Gastroesophageal sphincter (tissue), 4 donors: ENCODE measurements around the gene CFAP46. TPM values are rescaled to one million over a fixed set of nuclear protein-coding genes. Genes with fewer than 3 reads are reported as not detected.

Source experiments
- ATAC-seq: fragments of 150-250 bp; one replicate; pipeline ENCODE4 v1.9.1; 2016; ENCODE audit warnings: mild to moderate bottlenecking, moderate library complexity
- H3K27ac ChIP-seq, 4 donors: fragments of 200-600 bp; sonication (generic) in 3 of 4; 1 replicate in 3 of 4; 2 replicates in 1 of 4; pipeline ENCODE4 v1.5.1; 2016 to 2019
- H3K27me3 ChIP-seq: fragments of 200-600 bp; sonication (generic); one replicate; pipeline ENCODE4 v1.5.1; 2019
- H3K36me3 ChIP-seq, 2 donors: fragments of 200-600 bp; sonication (generic); one replicate each; pipeline ENCODE4 v1.5.1; 2019; ENCODE audit warnings: control low read depth in 1 of 2
- H3K4me1 ChIP-seq, 3 donors: fragments of 200-600 bp; sonication (generic); 1 replicate in 2 of 3; 2 replicates in 1 of 3; pipeline ENCODE4 v1.5.1; 2016 to 2019; ENCODE audit warnings: control low read depth in 2 of 3
- H3K4me3 ChIP-seq, 2 donors: fragments of 200-600 bp; sonication (generic); one replicate each; pipeline ENCODE4 v1.5.1; 2019; ENCODE audit warnings: mild to moderate bottlenecking in 1 of 2, moderate library complexity in 1 of 2
- H3K9me3 ChIP-seq, 3 donors: fragments of 200-600 bp; sonication (generic); one replicate each; pipeline ENCODE4 v1.5.1; 2017 to 2019; ENCODE audit warnings: control low read depth in 2 of 3
- CTCF ChIP-seq, 4 experiments: fragments of 200-600 bp in 2 of 4; fragments of 450-650 bp in 2 of 4; sonication (generic) in 1 of 4; IDR thresholded peaks; one replicate each; pipeline ENCODE4 v1.5.1; 2017 to 2019; ENCODE audit warnings: antibody characterized with exemption in 4 of 4, mild to moderate bottlenecking in 2 of 4, moderate library complexity in 2 of 4
- EP300 ChIP-seq: sonication (generic); formaldehyde crosslinking; IDR thresholded peaks from one replicate; pipeline ENCODE4 v1.6.1; 2017; ENCODE audit warnings: antibody characterized with exemption, mild to moderate bottlenecking
- POLR2A ChIP-seq, 2 donors: fragments of 450-650 bp; IDR thresholded peaks; one replicate each; pipeline ENCODE4 v1.6.1; 2017; ENCODE audit warnings: antibody characterized with exemption in 2 of 2, mild to moderate bottlenecking in 2 of 2, moderate library complexity in 1 of 2
- POLR2AphosphoS5 ChIP-seq: sonication (generic); formaldehyde crosslinking; IDR thresholded peaks from one replicate; pipeline ENCODE4 v1.6.1; 2017; ENCODE audit warnings: antibody characterized with exemption
- WGBS, 2 donors: methylation state at CpG; one replicate each; pipeline ENCODE4 v1.1.5; 2018; ENCODE audit warnings: low coverage in 1 of 2; 5-methylcytosine and 5-hydroxymethylcytosine counted together
- total RNA-seq, 4 donors: library from RNA; depleted of rRNA; stranded (reverse); fragments of >200 nt; gene quantifications; one replicate each; pipeline ENCODE4 v1.1.0, GENCODE V29; 2016

The CFAP46 gene
- total RNA-seq, 4 donors from 2014 or later, result 0.27 to 2.2 (median 0.30) TPM; not detected in 1

- H3K27ac ChIP-seq, result no peak overlapping the region
- 86 to 91% methylated on average over 5 to 9 of the region's 11 CpGs for WGBS, 2 donors
- H3K27me3 ChIP-seq, result no peaks in the 10 kb centered on the region
- TF ChIP-seq EP300, result no peak
- no peak for TF ChIP-seq CTCF (IDR thresholded peaks at IDR 0.05)
- no peak for TF ChIP-seq POLR2A (IDR thresholded peaks at IDR 0.05)
- no peak for TF ChIP-seq POLR2AphosphoS5
- H3K9me3 ChIP-seq, result no peaks in the 10 kb centered on the region
- H3K4me1 ChIP-seq, result no peaks in the 10 kb centered on the region
- H3K4me3 ChIP-seq, result no peak overlapping the region
- ATAC-seq, result no peak
- peaks cover 0 to 92% of the 10 kb centered on the region in 2 donors for H3K36me3 ChIP-seq
Observed at GRCh38 chr10:132764108-132764507, 178.3 kb downstream of the CFAP46 start.

DNA sequence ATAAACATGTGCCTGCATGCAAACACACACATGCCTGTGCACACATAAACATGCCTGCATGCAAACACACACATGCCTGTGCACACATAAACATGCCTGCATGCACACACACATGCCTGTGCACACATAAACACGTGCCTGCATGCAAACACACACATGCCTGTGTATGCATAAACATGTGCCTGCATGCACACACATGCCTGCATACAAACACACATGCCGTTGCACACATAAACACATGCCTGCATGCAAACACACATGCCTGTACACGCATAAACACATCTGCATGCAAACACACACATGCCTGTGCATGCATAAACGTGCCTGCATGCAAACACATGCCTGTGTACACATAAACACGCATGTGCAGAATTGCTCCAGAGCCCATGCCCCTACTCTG, 178.8 kb downstream of the CFAP46 start:
- no peaks in the 10 kb centered on the region for H3K4me1 ChIP-seq
- H3K36me3 ChIP-seq, result peaks cover 0 to 92% of the 10 kb centered on the region in 2 donors
- ATAC-seq, result no peak
- H3K4me3 ChIP-seq, result no peak overlapping the region
- H3K27me3 ChIP-seq, result no peaks in the 10 kb centered on the region
- no peaks in the 10 kb centered on the region for H3K9me3 ChIP-seq
- 89% methylated on average over 3 of the region's 5 CpGs; no CpG with 5 or more reads in 1 of the 2 donors for WGBS, 2 donors
- no peak overlapping the region for H3K27ac ChIP-seq
- TF ChIP-seq CTCF (IDR thresholded peaks at IDR 0.05) (no peak), EP300 (no peak), POLR2AphosphoS5 (no peak), POLR2A (IDR thresholded peaks at IDR 0.05) (no peak)

GRCh38 chr10:132762267-132762666, 180.1 kb downstream of the CFAP46 start:
- no peaks in the 10 kb centered on the region for H3K27me3 ChIP-seq
- no peak for ATAC-seq
- H3K4me3 ChIP-seq, result no peak overlapping the region
- peaks cover 0 to 91% of the 10 kb centered on the region in 2 donors for H3K36me3 ChIP-seq
- TF ChIP-seq POLR2AphosphoS5 (no peak), EP300 (no peak), CTCF (IDR thresholded peaks at IDR 0.05) (no peak), POLR2A (IDR thresholded peaks at IDR 0.05) (no peak)
- H3K9me3 ChIP-seq, result no peaks in the 10 kb centered on the region
- no peak overlapping the region for H3K27ac ChIP-seq
- 82 to 93% methylated on average over 5 of the region's 6 CpGs for WGBS, 2 donors
- no peaks in the 10 kb centered on the region for H3K4me1 ChIP-seq

DNA sequence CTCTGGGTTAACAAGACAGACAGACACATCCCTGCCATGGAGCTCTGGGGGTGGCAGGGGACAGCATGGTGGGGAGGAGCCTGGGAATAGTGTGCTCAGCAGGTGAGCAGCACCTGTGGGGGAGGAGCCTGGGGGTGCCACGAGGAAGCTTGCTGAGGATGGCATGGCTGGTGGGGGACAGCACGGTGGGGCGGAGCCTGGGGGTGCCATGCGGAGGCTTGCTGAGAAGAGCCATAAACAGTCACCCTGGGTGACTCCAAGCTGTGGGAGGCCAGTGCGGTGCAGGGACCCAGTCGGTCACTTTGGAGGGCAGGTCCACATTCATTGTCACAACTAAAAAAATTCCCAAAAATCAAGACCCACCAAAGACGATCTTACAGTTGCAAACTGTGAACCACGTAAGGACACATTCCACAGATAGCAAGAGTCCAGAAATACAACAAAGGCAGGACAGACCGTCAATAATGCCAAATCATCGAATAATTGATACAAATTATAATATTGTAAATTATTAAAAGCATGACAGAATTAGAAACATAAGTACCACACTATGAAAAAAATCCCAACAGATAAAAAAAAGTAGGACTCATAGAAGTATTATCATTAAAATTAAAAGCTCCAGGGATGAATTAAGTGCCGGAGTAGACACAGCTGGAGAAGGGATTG, 180.8 kb downstream of the CFAP46 start:
- Histone ChIP-seq H3K36me3 (peaks cover 0 to 94% of the 10 kb centered on the region in 2 donors), H3K4me3 (no peak overlapping the region), H3K27ac (no peak overlapping the region), H3K27me3 (no peaks in the 10 kb centered on the region), H3K9me3 (no peaks in the 10 kb centered on the region), H3K4me1 (no peaks in the 10 kb centered on the region)
- ATAC-seq, result no peak
- 80 to 97% methylated on average over 4 to 8 of the region's 11 CpGs for WGBS, 2 donors
- TF ChIP-seq POLR2AphosphoS5 (no peak), POLR2A (IDR thresholded peaks at IDR 0.05) (no peak), CTCF (IDR thresholded peaks at IDR 0.05) (no peak), EP300 (no peak)

- no peak for ATAC-seq
Observed at GRCh38 chr10:132758865-132759264, 183.5 kb downstream of the CFAP46 start.

More at GRCh38 chr10:132758865-132759264, 183.5 kb downstream of the CFAP46 start:
- H3K4me3 ChIP-seq, result no peak overlapping the region
- TF ChIP-seq POLR2A (IDR thresholded peaks at IDR 0.05) (no peak), CTCF (IDR thresholded peaks at IDR 0.05) (no peak), POLR2AphosphoS5 (no peak), EP300 (no peak)
- 84% methylated on average over 8 of the region's 14 CpGs; no CpG with 5 or more reads in 1 of the 2 donors for WGBS, 2 donors
- peaks cover 0 to 99% of the 10 kb centered on the region in 2 donors for H3K36me3 ChIP-seq
- H3K9me3 ChIP-seq, result no peaks in the 10 kb centered on the region
- H3K27me3 ChIP-seq, result no peaks in the 10 kb centered on the region
- H3K4me1 ChIP-seq, result no peaks in the 10 kb centered on the region
- H3K27ac ChIP-seq, result no peak overlapping the region
